GM19467 (cell line): ENCODE results near the gene RASSF1.
"Not testable (repeated sequence)": the region's sequence is repeated elsewhere in the genome, so short reads cannot be mapped to it uniquely, and the experiment has no call there.

Experiments
- ATAC-seq: cut with Tn5 transposase; IDR thresholded peaks from one replicate; pipeline ENCODE4 v1.9.1; 2021; ENCODE audit warnings: mild to moderate bottlenecking, moderate library complexity; ENCODE audit not compliant: unreplicated experiment

Gene RASSF1

DNA sequence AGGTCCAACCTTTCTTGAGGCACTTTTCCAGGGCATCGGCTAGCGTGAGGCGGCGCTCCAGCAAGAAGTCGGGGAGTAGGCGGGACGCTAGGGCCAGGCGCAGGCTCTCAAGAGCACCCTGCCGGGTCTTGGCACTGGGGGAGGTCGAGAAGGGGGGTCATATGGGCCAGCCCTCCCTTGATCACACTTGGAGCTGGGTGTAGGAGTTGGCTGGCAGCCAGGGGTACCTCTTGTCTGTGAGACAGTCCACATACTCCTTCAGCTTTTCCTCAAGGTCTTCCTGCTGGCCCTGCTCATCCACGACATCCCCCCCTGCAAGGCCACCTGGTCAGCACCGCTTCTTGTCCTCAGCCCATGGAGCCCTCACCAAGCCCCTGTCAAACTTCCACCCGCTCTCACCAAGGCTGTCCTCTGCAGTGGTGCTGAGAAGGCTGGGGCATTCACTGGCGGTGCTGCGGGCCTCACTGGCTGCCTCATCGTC is 50.4 kb downstream of the RASSF1 start:
- ATAC-seq: no peak

DNA sequence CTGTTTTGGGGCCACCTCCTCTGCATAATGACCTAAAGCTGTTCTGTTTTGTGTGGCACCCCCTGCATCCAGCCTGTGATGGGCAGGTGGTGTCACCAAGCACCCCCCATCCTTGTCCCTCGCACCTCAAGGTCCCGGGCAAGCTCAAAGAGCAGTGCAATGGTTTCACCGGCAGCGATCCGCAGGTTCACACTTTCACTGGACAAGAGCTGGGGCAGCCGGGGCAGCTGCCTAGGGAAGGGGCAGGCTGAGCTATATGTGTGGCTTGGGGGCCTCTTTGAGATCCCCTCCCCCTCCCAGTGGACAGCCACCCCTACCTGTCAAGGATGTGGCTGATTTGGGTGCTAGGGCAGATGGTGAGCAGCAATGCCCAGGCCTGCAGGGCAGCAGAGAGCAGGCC is 51.5 kb downstream of the RASSF1 start:
- ATAC-seq: no peak

DNA sequence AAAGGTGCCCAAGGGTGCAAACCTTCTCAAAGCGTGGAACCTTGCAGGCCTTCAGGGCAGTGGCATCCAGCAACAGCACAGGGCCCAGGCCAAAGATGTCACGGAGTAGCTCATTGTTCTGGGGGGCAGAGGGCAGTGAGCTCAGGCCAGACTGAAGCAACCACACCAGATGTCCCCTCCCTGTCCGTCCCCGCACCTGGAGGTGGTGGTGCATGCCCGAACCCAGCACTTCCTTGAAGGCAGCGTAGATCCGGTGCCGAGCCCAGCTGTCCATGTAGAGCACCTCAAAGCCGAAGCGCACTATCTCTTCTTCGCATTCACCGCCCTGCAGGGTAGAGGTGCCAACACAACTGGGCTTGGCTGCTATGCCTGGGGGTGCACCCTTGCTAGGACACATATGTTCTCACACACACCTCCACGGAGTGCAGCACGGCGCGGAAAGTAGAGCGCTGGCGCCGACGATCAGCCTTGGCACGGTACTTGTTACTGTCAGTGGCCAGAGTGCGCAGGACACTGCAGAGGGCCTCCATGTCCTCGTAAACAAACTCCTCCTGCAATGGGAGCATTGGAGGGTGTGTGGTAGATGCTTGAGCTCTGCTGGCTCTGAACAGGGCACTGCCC is 52.1 kb downstream of the RASSF1 start:
- ATAC-seq: no peak

DNA sequence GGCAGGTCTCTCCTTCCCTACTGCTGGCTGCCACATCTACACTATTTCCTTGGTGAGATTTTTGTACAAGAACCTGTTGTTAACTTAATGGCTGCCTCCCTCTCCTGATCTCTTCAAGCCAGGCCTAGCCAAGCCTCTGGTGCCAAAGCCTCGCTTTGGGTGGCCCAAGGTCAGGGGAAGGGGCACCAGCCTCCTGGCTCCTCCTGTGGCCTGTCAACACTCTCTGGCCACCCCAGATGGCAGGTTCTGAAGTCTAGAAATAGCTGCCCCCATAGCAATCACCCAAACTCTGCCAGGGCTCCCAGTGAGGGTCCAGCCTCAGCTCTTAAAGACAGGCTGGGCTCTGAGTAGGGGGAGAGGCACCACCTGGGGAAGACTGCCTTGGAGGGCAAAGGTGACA is 53.4 kb downstream of the RASSF1 start:
- no peak for ATAC-seq

DNA sequence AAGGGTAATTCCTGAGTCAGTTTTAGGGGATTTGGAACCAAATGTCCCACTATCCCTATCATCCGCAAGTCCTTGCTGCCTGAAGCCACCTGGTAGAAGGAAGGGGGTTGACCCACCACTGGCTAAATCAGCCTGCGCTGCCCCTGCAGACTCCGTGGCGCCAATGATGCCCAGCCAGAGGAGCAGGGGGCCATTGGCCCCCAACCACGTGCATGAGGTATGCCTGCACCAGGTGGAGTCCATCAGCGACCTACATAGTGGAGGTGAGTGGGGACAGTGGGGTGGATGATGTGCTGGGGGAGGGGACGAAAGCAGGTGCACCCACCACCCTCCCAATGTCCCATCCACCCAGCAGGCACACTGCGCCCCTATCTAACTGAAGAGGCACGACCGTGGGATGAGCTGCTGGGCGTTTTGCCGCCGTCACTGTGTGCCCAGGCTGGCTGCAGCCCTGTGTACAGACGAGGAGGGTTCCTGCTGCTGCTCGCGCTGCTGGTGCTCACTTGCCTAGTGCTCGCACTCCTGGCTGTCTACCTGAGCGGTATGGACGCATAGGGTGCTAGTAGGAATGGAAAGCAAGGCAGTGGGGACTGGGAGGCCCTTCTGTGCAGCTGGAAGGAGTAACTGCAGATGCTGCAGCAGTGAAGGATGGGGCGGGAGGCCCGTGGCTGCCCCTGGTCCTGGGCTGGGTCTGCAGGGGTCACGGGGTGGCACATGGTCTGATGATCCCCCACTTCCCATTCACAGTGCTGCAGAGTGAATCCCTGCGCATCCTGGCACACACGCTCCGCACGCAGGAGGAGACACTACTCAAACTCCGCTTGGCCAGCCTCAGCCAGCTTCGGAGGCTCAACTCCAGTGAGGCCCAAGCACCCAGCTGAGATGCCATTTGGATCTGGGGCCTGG is 54.1 kb downstream of the RASSF1 start:
- ATAC-seq: no peak

DNA sequence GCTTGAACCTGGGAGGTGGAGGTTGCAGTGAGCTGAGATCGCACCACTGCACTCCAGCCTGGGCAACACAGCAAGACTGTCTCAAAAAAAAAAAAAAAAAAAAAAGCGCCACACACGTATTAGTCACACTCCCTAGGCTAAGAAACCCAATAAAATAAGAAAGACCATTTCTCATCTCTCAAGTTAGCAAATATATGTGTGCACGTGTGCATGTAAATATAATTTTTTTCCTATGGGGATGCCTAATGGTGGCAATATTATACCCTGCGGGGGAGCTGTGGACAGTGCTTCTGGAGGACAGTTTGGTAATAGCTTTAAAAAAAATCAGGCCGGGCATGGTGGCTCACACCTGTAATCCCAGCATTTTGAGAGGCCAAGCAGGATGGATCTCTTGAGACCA is 56.5 kb downstream of the RASSF1 start:
- ATAC-seq: not testable (repeated sequence)
